B cell (primary cell): ENCODE data around the gene NINJ2. TPM values are rescaled to one million over a fixed set of nuclear protein-coding genes. Genes with fewer than 3 reads are reported as not detected.

Experiments used
- ATAC-seq: fragments of 200-7000 bp; cut with Tn5 transposase; one replicate; pipeline ENCODE4 v1.10.0; 2021; ENCODE audit warnings: low read depth, mild to moderate bottlenecking, moderate number of reproducible peaks, moderate library complexity
- CTCF ChIA-PET: fragments of 350-600 bp; sonication (Branson Sonifier 250); formaldehyde crosslinking; loops from one replicate; lab custom pipeline; 2021; ENCODE audit warnings: antibody characterized with exemption, inconsistent platforms; lab: Charles Lee
- POLR2A ChIA-PET: fragments of 350-600 bp; sonication (Branson Sonifier 250); formaldehyde crosslinking; loops from one replicate; lab custom pipeline; 2021; ENCODE audit warnings: antibody characterized with exemption; lab: Charles Lee
- DNase-seq: peaks from one replicate; pipeline ENCODE4 v3.0.0; 2013
- H2AFZ ChIP-seq: 2 replicates; pipeline ENCODE4 v1.6.1; 2012; ENCODE audit warnings: mild to moderate bottlenecking, low read depth, low read length; ENCODE audit not compliant: insufficient read depth, poor library complexity, severe bottlenecking
- H3K27ac ChIP-seq, 2 donors: 1 replicate in 1 of 2; 2 replicates in 1 of 2; pipeline ENCODE4 v1.5.1; 2012 to 2013; ENCODE audit warnings: low read length in 2 of 2, mild to moderate bottlenecking in 2 of 2, moderate library complexity in 1 of 2
- H3K27me3 ChIP-seq, 4 experiments: fragments of 200-600 bp in 1 of 4; sonication (generic) in 1 of 4; replicated peaks in 1 of 4; 1 replicate in 2 of 4; 2 replicates in 2 of 4; pipeline versions ENCODE4 v1.6.1 to v1.7.0; 2013 to 2016; ENCODE audit warnings: low read length in 3 of 4, mild to moderate bottlenecking in 2 of 4, mixed read lengths in 1 of 4, moderate library complexity in 1 of 4; ENCODE audit not compliant: insufficient read depth in 4 of 4, control insufficient read depth in 3 of 4; ENCODE audit errors: control extremely low read depth in 1 of 4
- H3K36me3 ChIP-seq, 2 experiments: replicated peaks in 1 of 2; 1 replicate in 1 of 2; 2 replicates in 1 of 2; pipeline versions ENCODE4 v1.6.1 to v1.7.1; 2013; ENCODE audit warnings: low read length in 1 of 2; ENCODE audit not compliant: insufficient read depth in 2 of 2, control insufficient read depth in 1 of 2; ENCODE audit errors: control extremely low read depth in 1 of 2, extremely low read depth in 1 of 2
- H3K4me1 ChIP-seq, 2 donors: fragments of 200-600 bp in 1 of 2; sonication (generic) in 1 of 2; 1 replicate in 1 of 2; 2 replicates in 1 of 2; pipeline versions ENCODE4 v1.5.1 to v1.6.1; 2013 to 2017; ENCODE audit warnings: low read length in 2 of 2; ENCODE audit not compliant: control insufficient read depth in 2 of 2, insufficient read depth in 2 of 2
- H3K4me2 ChIP-seq: replicated peaks from 2 replicates; pipeline ENCODE3; 2012; ENCODE audit warnings: mild to moderate bottlenecking, low read depth, low read length; ENCODE audit not compliant: poor library complexity, severe bottlenecking
- H3K4me3 ChIP-seq, 5 experiments: fragments of 200-600 bp in 1 of 5; sonication (generic) in 1 of 5; 1 replicate in 3 of 5; 2 replicates in 2 of 5; pipeline versions ENCODE4 v1.5.1 to v1.7.0; 2011 to 2016; ENCODE audit warnings: low read length in 4 of 5, mild to moderate bottlenecking in 4 of 5, low read depth in 2 of 5, control low read depth in 1 of 5, moderate library complexity in 1 of 5; ENCODE audit not compliant: insufficient read depth in 1 of 5; ENCODE audit errors: control extremely low read depth in 1 of 5, extremely low read depth in 1 of 5
- H3K79me2 ChIP-seq: fragments of 200-600 bp; sonication (generic); one replicate; pipeline ENCODE4 v1.6.0; 2016; ENCODE audit warnings: low read length; ENCODE audit not compliant: control insufficient read depth, insufficient read depth
- H3K9ac ChIP-seq: fragments of 200-600 bp; sonication (generic); 2 replicates; pipeline ENCODE4 v1.6.1; 2017; ENCODE audit warnings: mild to moderate bottlenecking, low read length, moderate library complexity
- H3K9me3 ChIP-seq, 3 donors: one replicate each; pipeline versions ENCODE4 v1.6.1 to v1.7.1; 2013; ENCODE audit warnings: low read length in 2 of 3; ENCODE audit not compliant: control insufficient read depth in 2 of 3, insufficient read depth in 1 of 3; ENCODE audit errors: control extremely low read depth in 1 of 3
- H4K20me1 ChIP-seq: 2 replicates; pipeline ENCODE4 v1.6.0; 2012; ENCODE audit warnings: mild to moderate bottlenecking, low read length; ENCODE audit not compliant: insufficient read depth, control insufficient read depth, poor library complexity, severe bottlenecking
- H3K27ac Mint-ChIP-seq: one replicate; pipeline ENCODE4 v1.8.0; 2021; ENCODE audit warnings: mixed read lengths
- H3K27me3 Mint-ChIP-seq: one replicate; pipeline ENCODE4 v1.8.0; 2021; ENCODE audit warnings: mixed read lengths
- H3K4me1 Mint-ChIP-seq: one replicate; pipeline ENCODE4 v1.8.0; 2021; ENCODE audit warnings: mixed read lengths
- H3K4me3 Mint-ChIP-seq: one replicate; pipeline ENCODE4 v1.8.0; 2021; ENCODE audit warnings: mixed read lengths
- H3K9me3 Mint-ChIP-seq: one replicate; pipeline ENCODE4 v1.8.0; 2022; ENCODE audit warnings: mixed read lengths; ENCODE audit not compliant: insufficient read depth
- EZH2 ChIP-seq: IDR thresholded peaks from 2 replicates; pipeline ENCODE4 v1.6.1; 2012; ENCODE audit warnings: borderline replicate concordance, low read depth, mild to moderate bottlenecking, moderate library complexity, low read length; ENCODE audit not compliant: insufficient read depth, poor library complexity, severe bottlenecking
- WGBS: methylation state at CpG from one replicate; pipeline ENCODE4 v1.1.5; 2013; ENCODE audit warnings: missing lambda C conversion rate; ENCODE audit not compliant: insufficient coverage; 5-methylcytosine and 5-hydroxymethylcytosine counted together
- intact Hi-C: fragments of 100-400 bp; cut with micrococcal nuclease; formaldehyde crosslinking; loops from one replicate; pipeline ENCODE4 v1.10.0; 2022
- polyA plus RNA-seq: library from polyadenylated mRNA; depleted of rRNA; stranded (reverse); fragments of >200 nt; gene quantifications from 2 replicates; pipeline ENCODE4 v1.2.3, GENCODE V29; 2012
- total RNA-seq, 2 donors: library from RNA; stranded (reverse); fragments of 120-200 nt in 1 of 2; gene quantifications; 1 replicate in 1 of 2; 2 replicates in 1 of 2; pipeline versions ENCODE4 v1.2.3 to v1.2.4, GENCODE V29; 2013 to 2022
- TF ChIP-seq, protein P1 (sequence below): fragments of 200-600 bp; IDR thresholded peaks from one replicate; pipeline ENCODE4 v1.8.0; 2022; ENCODE audit warnings: antibody characterized with exemption, mild to moderate bottlenecking

NINJ2 gene
- total and polyA plus RNA-seq, 2 donors (not counting 1 experiment from before 2014, with no cell fraction given), result 2.9 to 10.2 TPM

DNA sequence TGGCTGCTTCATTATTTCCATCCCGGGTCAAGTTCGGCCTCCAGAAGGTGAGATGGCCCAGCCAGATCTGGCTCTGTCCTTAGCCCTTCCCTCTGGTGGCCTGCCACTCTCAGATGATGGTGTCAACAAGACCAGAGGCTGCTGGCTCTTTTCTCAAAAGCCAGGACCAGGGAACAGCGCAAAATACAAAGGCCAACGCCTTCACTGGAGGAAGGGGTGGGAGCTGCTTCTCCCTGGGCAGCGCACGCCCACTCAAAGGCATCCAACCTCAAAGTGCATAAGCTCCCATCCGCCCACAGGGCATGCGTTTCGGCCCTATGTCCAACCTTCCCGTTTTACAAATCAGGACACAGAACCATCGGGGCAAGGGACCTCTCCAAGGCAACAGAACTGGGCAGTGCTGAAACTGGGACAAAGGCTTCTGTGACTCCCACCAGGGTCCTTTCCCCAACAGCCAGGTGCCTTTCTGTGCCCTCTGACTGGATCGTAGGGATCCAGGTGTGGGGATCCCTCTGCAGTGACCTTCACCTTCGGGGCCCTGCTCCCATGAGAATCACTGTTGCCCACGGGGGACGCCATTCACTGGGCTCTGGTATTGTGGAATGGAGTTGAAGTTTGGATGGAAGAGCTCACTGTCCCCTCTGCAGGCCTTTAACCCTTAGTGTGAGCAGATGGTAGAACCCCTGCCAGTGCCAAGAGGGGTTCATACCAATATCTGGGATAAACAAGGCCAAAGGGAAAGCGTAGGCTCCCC is 76.8 kb downstream of the NINJ2 start:
- POLR2A ChIA-PET, result no interaction called here
- H3K4me3 ChIP-seq, result no peak overlapping the region
- H3K9ac ChIP-seq, result no peak overlapping the region
- WGBS, result 97% methylated on average over 14 of the region's 16 CpGs
- no peaks in the 10 kb centered on the region for H3K9me3 ChIP-seq
- peaks cover 0 to 3% (median 0%) of the 10 kb centered on the region in 4 experiments for H3K27me3 ChIP-seq
- H3K4me1 Mint-ChIP-seq, result peaks cover 10% of the 10 kb centered on the region
- no peaks in the 10 kb centered on the region for H4K20me1 ChIP-seq
- no peaks in the 10 kb centered on the region for H3K27me3 Mint-ChIP-seq
- H2AFZ ChIP-seq, result no peak overlapping the region
- H3K36me3 ChIP-seq, result no peaks in the 10 kb centered on the region
- H3K9me3 Mint-ChIP-seq, result no peaks in the 10 kb centered on the region
- no peaks in the 10 kb centered on the region for H3K79me2 ChIP-seq
- ATAC-seq (no peak), DNase-seq (no peak)
- H3K4me2 ChIP-seq, result no peak overlapping the region
- CTCF ChIA-PET, result interaction anchor here (1.2 kb wide), 1 partner anchor 10 kb away, joined by 3 read pairs; no protein-coding TSS in a partner anchor
- H3K4me3 Mint-ChIP-seq, result no peak overlapping the region
- intact Hi-C loops, result no loop called here
- H3K4me1 ChIP-seq, result peaks cover 5% of the 10 kb centered on the region in 2 donors
- H3K27ac Mint-ChIP-seq, result no peak overlapping the region
- H3K27ac ChIP-seq, result no peak overlapping the region
- no peak for TF ChIP-seq EZH2
- TF ChIP-seq, protein P1, sequence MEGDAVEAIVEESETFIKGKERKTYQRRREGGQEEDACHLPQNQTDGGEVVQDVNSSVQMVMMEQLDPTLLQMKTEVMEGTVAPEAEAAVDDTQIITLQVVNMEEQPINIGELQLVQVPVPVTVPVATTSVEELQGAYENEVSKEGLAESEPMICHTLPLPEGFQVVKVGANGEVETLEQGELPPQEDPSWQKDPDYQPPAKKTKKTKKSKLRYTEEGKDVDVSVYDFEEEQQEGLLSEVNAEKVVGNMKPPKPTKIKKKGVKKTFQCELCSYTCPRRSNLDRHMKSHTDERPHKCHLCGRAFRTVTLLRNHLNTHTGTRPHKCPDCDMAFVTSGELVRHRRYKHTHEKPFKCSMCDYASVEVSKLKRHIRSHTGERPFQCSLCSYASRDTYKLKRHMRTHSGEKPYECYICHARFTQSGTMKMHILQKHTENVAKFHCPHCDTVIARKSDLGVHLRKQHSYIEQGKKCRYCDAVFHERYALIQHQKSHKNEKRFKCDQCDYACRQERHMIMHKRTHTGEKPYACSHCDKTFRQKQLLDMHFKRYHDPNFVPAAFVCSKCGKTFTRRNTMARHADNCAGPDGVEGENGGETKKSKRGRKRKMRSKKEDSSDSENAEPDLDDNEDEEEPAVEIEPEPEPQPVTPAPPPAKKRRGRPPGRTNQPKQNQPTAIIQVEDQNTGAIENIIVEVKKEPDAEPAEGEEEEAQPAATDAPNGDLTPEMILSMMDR, result no peak
